HG03565 (cell line): Measurements from ENCODE around the gene KLHL36.
A peak's percentile ranks its signal among the peaks of the same experiment; 100 is the strongest.

Experiments
- ATAC-seq: cut with Tn5 transposase; IDR thresholded peaks from one replicate; pipeline ENCODE4 v1.9.1; 2021; ENCODE audit warnings: mild to moderate bottlenecking, moderate library complexity; ENCODE audit not compliant: unreplicated experiment

The KLHL36 gene

GRCh38 chr16:84641643-84642358 is 6.5 kb upstream of the KLHL36 start:
- ATAC-seq = no peak

GRCh38 chr16:84643180-84643583 is 5.1 kb upstream of the KLHL36 start:
- no peak for ATAC-seq

GRCh38 chr16:84643674-84644073 is 4.6 kb upstream of the KLHL36 start:
- ATAC-seq = no peak

- ATAC-seq = peak; percentile 51
Observed at GRCh38 chr16:84648595-84649510, 542 bp downstream of the KLHL36 start.

- no peak for ATAC-seq
Observed at GRCh38 chr16:84649511-84649861, 1.2 kb downstream of the KLHL36 start.

- ATAC-seq = no peak
Observed at GRCh38 chr16:84650062-84650991, 2.0 kb downstream of the KLHL36 start.

GRCh38 chr16:84652566-84652965 is 4.3 kb downstream of the KLHL36 start:
- ATAC-seq = no peak

GRCh38 chr16:84654238-84654637 is 5.9 kb downstream of the KLHL36 start:
- ATAC-seq = no peak

GRCh38 chr16:84654998-84655397 is 6.7 kb downstream of the KLHL36 start:
- ATAC-seq = no peak

- no peak for ATAC-seq
Observed at GRCh38 chr16:84656649-84657048, 8.3 kb downstream of the KLHL36 start.

GRCh38 chr16:84657229-84657837 is 9.0 kb downstream of the KLHL36 start:
- no peak for ATAC-seq

GRCh38 chr16:84658690-84659089 is 10.4 kb downstream of the KLHL36 start:
- ATAC-seq = no peak

GRCh38 chr16:84659656-84660300 is 11.5 kb downstream of the KLHL36 start:
- no peak for ATAC-seq

- no peak for ATAC-seq
Observed at GRCh38 chr16:84660973-84661372, 12.7 kb downstream of the KLHL36 start.

GRCh38 chr16:84661418-84662060 is 13.2 kb downstream of the KLHL36 start:
- ATAC-seq = no peak

GRCh38 chr16:84662471-84662870 is 14.2 kb downstream of the KLHL36 start:
- ATAC-seq = no peak

GRCh38 chr16:84663433-84664101 is 15.3 kb downstream of the KLHL36 start:
- ATAC-seq = peak; percentile 61

- no peak for ATAC-seq
Observed at GRCh38 chr16:84665359-84665758, 17.0 kb downstream of the KLHL36 start.

- no peak for ATAC-seq
Observed at GRCh38 chr16:84665843-84666242, 17.5 kb downstream of the KLHL36 start.
